Astrocyte of the spinal cord (primary cell): ENCODE data around the gene OTOS.

Source experiments
- DNase-seq: peaks from one replicate; pipeline ENCODE4 v3.0.0; 2011; ENCODE audit warnings: low read depth, low spot score
- H3K4me3 ChIP-seq: 2 replicates; pipeline ENCODE4 v1.5.1; 2011; ENCODE audit warnings: low read depth, mild to moderate bottlenecking, low read length, moderate library complexity
- CTCF ChIP-seq: IDR thresholded peaks from 2 replicates; pipeline ENCODE4 v1.5.1; 2012; ENCODE audit warnings: low read depth, mild to moderate bottlenecking, low read length, inconsistent platforms
- in situ Hi-C: cut with HindIII; loops from 2 replicates; pipeline ENCODE4 v1.10.0; 2017; ENCODE audit warnings: low sequenced_read_pairs

Gene OTOS

GRCh38 chr2:240125742-240126141 is 14.7 kb downstream of the OTOS start:
- no peak for DNase-seq
- no peak for TF ChIP-seq CTCF
- H3K4me3 ChIP-seq = no peak overlapping the region
- in situ Hi-C loops = no loop called here

- H3K4me3 ChIP-seq = no peak overlapping the region
- TF ChIP-seq CTCF = no peak
- in situ Hi-C loops = no loop called here
- DNase-seq = no peak
Measured at GRCh38 chr2:240124651-240125030, 15.8 kb downstream of the OTOS start.

- in situ Hi-C loops = no loop called here
- TF ChIP-seq CTCF = no peak
- no peak for DNase-seq
- no peak overlapping the region for H3K4me3 ChIP-seq
Measured at GRCh38 chr2:240123821-240124650, 16.4 kb downstream of the OTOS start.

- in situ Hi-C loops = no loop called here
- TF ChIP-seq CTCF = no peak
- no peak for DNase-seq
- no peak overlapping the region for H3K4me3 ChIP-seq
Measured at GRCh38 chr2:240121675-240122074, 18.8 kb downstream of the OTOS start.

GRCh38 chr2:240121190-240121589 is 19.3 kb downstream of the OTOS start:
- DNase-seq = no peak
- no peak overlapping the region for H3K4me3 ChIP-seq
- in situ Hi-C loops = no loop called here
- TF ChIP-seq CTCF = no peak

GRCh38 chr2:240114233-240114632 is 26.2 kb downstream of the OTOS start:
- H3K4me3 ChIP-seq = no peak overlapping the region
- in situ Hi-C loops = no loop called here
- no peak for TF ChIP-seq CTCF
- DNase-seq = no peak
